B cell (primary cell): Measurements from ENCODE around the gene XPNPEP1. TPM values are rescaled to one million over a fixed set of nuclear protein-coding genes. Genes with fewer than 3 reads are reported as not detected.

Source experiments
- ATAC-seq: fragments of 200-7000 bp; cut with Tn5 transposase; one replicate; pipeline ENCODE4 v1.10.0; 2021; ENCODE audit warnings: low read depth, mild to moderate bottlenecking, moderate number of reproducible peaks, moderate library complexity
- CTCF ChIA-PET: fragments of 350-600 bp; sonication (Branson Sonifier 250); formaldehyde crosslinking; loops from one replicate; lab custom pipeline; 2021; ENCODE audit warnings: antibody characterized with exemption, inconsistent platforms; lab: Charles Lee
- POLR2A ChIA-PET: fragments of 350-600 bp; sonication (Branson Sonifier 250); formaldehyde crosslinking; loops from one replicate; lab custom pipeline; 2021; ENCODE audit warnings: antibody characterized with exemption; lab: Charles Lee
- DNase-seq: peaks from one replicate; pipeline ENCODE4 v3.0.0; 2013
- H2AFZ ChIP-seq: 2 replicates; pipeline ENCODE4 v1.6.1; 2012; ENCODE audit warnings: mild to moderate bottlenecking, low read depth, low read length; ENCODE audit not compliant: insufficient read depth, poor library complexity, severe bottlenecking
- H3K27ac ChIP-seq, 2 donors: 1 replicate in 1 of 2; 2 replicates in 1 of 2; pipeline ENCODE4 v1.5.1; 2012 to 2013; ENCODE audit warnings: low read length in 2 of 2, mild to moderate bottlenecking in 2 of 2, moderate library complexity in 1 of 2
- H3K27me3 ChIP-seq, 4 experiments: fragments of 200-600 bp in 1 of 4; sonication (generic) in 1 of 4; replicated peaks in 1 of 4; 1 replicate in 2 of 4; 2 replicates in 2 of 4; pipeline versions ENCODE4 v1.6.1 to v1.7.0; 2013 to 2016; ENCODE audit warnings: low read length in 3 of 4, mild to moderate bottlenecking in 2 of 4, mixed read lengths in 1 of 4, moderate library complexity in 1 of 4; ENCODE audit not compliant: insufficient read depth in 4 of 4, control insufficient read depth in 3 of 4; ENCODE audit errors: control extremely low read depth in 1 of 4
- H3K36me3 ChIP-seq, 2 experiments: replicated peaks in 1 of 2; 1 replicate in 1 of 2; 2 replicates in 1 of 2; pipeline versions ENCODE4 v1.6.1 to v1.7.1; 2013; ENCODE audit warnings: low read length in 1 of 2; ENCODE audit not compliant: insufficient read depth in 2 of 2, control insufficient read depth in 1 of 2; ENCODE audit errors: control extremely low read depth in 1 of 2, extremely low read depth in 1 of 2
- H3K4me1 ChIP-seq, 2 donors: fragments of 200-600 bp in 1 of 2; sonication (generic) in 1 of 2; 1 replicate in 1 of 2; 2 replicates in 1 of 2; pipeline versions ENCODE4 v1.5.1 to v1.6.1; 2013 to 2017; ENCODE audit warnings: low read length in 2 of 2; ENCODE audit not compliant: control insufficient read depth in 2 of 2, insufficient read depth in 2 of 2
- H3K4me2 ChIP-seq: replicated peaks from 2 replicates; pipeline ENCODE3; 2012; ENCODE audit warnings: mild to moderate bottlenecking, low read depth, low read length; ENCODE audit not compliant: poor library complexity, severe bottlenecking
- H3K4me3 ChIP-seq, 5 experiments: fragments of 200-600 bp in 1 of 5; sonication (generic) in 1 of 5; 1 replicate in 3 of 5; 2 replicates in 2 of 5; pipeline versions ENCODE4 v1.5.1 to v1.7.0; 2011 to 2016; ENCODE audit warnings: low read length in 4 of 5, mild to moderate bottlenecking in 4 of 5, low read depth in 2 of 5, control low read depth in 1 of 5, moderate library complexity in 1 of 5; ENCODE audit not compliant: insufficient read depth in 1 of 5; ENCODE audit errors: control extremely low read depth in 1 of 5, extremely low read depth in 1 of 5
- H3K79me2 ChIP-seq: fragments of 200-600 bp; sonication (generic); one replicate; pipeline ENCODE4 v1.6.0; 2016; ENCODE audit warnings: low read length; ENCODE audit not compliant: control insufficient read depth, insufficient read depth
- H3K9ac ChIP-seq: fragments of 200-600 bp; sonication (generic); 2 replicates; pipeline ENCODE4 v1.6.1; 2017; ENCODE audit warnings: mild to moderate bottlenecking, low read length, moderate library complexity
- H3K9me3 ChIP-seq, 3 donors: one replicate each; pipeline versions ENCODE4 v1.6.1 to v1.7.1; 2013; ENCODE audit warnings: low read length in 2 of 3; ENCODE audit not compliant: control insufficient read depth in 2 of 3, insufficient read depth in 1 of 3; ENCODE audit errors: control extremely low read depth in 1 of 3
- H4K20me1 ChIP-seq: 2 replicates; pipeline ENCODE4 v1.6.0; 2012; ENCODE audit warnings: mild to moderate bottlenecking, low read length; ENCODE audit not compliant: insufficient read depth, control insufficient read depth, poor library complexity, severe bottlenecking
- H3K27ac Mint-ChIP-seq: one replicate; pipeline ENCODE4 v1.8.0; 2021; ENCODE audit warnings: mixed read lengths
- H3K27me3 Mint-ChIP-seq: one replicate; pipeline ENCODE4 v1.8.0; 2021; ENCODE audit warnings: mixed read lengths
- H3K4me1 Mint-ChIP-seq: one replicate; pipeline ENCODE4 v1.8.0; 2021; ENCODE audit warnings: mixed read lengths
- H3K4me3 Mint-ChIP-seq: one replicate; pipeline ENCODE4 v1.8.0; 2021; ENCODE audit warnings: mixed read lengths
- H3K9me3 Mint-ChIP-seq: one replicate; pipeline ENCODE4 v1.8.0; 2022; ENCODE audit warnings: mixed read lengths; ENCODE audit not compliant: insufficient read depth
- EZH2 ChIP-seq: IDR thresholded peaks from 2 replicates; pipeline ENCODE4 v1.6.1; 2012; ENCODE audit warnings: borderline replicate concordance, low read depth, mild to moderate bottlenecking, moderate library complexity, low read length; ENCODE audit not compliant: insufficient read depth, poor library complexity, severe bottlenecking
- WGBS: methylation state at CpG from one replicate; pipeline ENCODE4 v1.1.5; 2013; ENCODE audit warnings: missing lambda C conversion rate; ENCODE audit not compliant: insufficient coverage; 5-methylcytosine and 5-hydroxymethylcytosine counted together
- intact Hi-C: fragments of 100-400 bp; cut with micrococcal nuclease; formaldehyde crosslinking; loops from one replicate; pipeline ENCODE4 v1.10.0; 2022
- polyA plus RNA-seq: library from polyadenylated mRNA; depleted of rRNA; stranded (reverse); fragments of >200 nt; gene quantifications from 2 replicates; pipeline ENCODE4 v1.2.3, GENCODE V29; 2012
- total RNA-seq, 2 donors: library from RNA; stranded (reverse); fragments of 120-200 nt in 1 of 2; gene quantifications; 1 replicate in 1 of 2; 2 replicates in 1 of 2; pipeline versions ENCODE4 v1.2.3 to v1.2.4, GENCODE V29; 2013 to 2022
- TF ChIP-seq, protein P1 (sequence below): fragments of 200-600 bp; IDR thresholded peaks from one replicate; pipeline ENCODE4 v1.8.0; 2022; ENCODE audit warnings: antibody characterized with exemption, mild to moderate bottlenecking

Gene XPNPEP1
- total and polyA plus RNA-seq, 2 donors (not counting 1 experiment from before 2014, with no cell fraction given): 60.6 to 70.8 TPM

DNA sequence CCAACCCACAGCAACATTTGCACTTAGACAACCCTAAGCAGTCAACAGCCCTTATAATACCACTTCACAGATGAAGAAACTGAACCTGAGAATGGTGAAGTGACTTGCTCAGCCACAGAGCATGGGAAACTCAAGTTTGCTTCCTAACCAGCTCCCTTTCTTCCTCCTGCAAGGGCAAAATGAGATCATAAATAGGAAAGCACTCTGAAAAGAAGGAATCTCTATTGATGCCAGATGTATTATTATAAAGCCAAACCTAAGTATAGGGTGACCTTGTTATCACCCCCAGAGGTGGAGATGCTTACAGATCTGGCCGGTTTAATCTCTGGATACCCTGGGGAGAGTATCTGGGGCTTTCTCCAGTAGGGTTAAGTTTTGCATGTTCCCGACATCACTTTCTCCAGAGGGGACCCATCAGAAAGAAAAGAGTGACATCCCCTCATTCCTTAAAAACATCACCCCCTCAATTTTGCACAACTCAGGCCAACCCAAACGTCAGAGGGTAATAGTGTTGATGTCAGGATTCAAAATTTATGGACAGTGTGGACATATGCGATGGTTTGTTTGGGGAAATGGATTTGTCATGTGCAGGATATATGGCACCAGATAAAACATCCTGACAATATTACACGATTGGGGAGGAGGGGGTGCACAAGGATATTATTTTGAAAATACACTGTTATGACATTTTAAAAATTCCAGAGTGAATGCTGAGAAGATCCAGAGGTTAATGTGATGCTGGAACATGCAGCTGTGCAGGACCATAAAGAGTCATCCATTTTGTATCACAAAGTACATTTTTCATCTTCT is 24.0 kb upstream of the XPNPEP1 start:
- Histone ChIP-seq H3K36me3 (no peaks in the 10 kb centered on the region), H3K79me2 (no peaks in the 10 kb centered on the region), H2AFZ (no peak overlapping the region), H3K27ac (no peak overlapping the region), H4K20me1 (no peaks in the 10 kb centered on the region), H3K9ac (no peak overlapping the region), H3K27me3 (no peaks in the 10 kb centered on the region), H3K9me3 (peaks cover 0 to 1% (median 0%) of the 10 kb centered on the region in 3 donors), H3K4me3 (no peak overlapping the region), H3K4me2 (no peak overlapping the region), H3K4me1 (no peaks in the 10 kb centered on the region)
- Mint-ChIP-seq H3K27ac (no peak overlapping the region), H3K4me3 (no peak overlapping the region), H3K4me1 (no peaks in the 10 kb centered on the region), H3K27me3 (peaks cover 7% of the 10 kb centered on the region), H3K9me3 (no peaks in the 10 kb centered on the region)
- TF ChIP-seq EZH2: no peak
- TF ChIP-seq, protein P1, sequence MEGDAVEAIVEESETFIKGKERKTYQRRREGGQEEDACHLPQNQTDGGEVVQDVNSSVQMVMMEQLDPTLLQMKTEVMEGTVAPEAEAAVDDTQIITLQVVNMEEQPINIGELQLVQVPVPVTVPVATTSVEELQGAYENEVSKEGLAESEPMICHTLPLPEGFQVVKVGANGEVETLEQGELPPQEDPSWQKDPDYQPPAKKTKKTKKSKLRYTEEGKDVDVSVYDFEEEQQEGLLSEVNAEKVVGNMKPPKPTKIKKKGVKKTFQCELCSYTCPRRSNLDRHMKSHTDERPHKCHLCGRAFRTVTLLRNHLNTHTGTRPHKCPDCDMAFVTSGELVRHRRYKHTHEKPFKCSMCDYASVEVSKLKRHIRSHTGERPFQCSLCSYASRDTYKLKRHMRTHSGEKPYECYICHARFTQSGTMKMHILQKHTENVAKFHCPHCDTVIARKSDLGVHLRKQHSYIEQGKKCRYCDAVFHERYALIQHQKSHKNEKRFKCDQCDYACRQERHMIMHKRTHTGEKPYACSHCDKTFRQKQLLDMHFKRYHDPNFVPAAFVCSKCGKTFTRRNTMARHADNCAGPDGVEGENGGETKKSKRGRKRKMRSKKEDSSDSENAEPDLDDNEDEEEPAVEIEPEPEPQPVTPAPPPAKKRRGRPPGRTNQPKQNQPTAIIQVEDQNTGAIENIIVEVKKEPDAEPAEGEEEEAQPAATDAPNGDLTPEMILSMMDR: no peak
- ATAC-seq: no peak
- no CpG with 5 or more reads among the region's 5 CpGs for WGBS
- POLR2A ChIA-PET: no interaction called here
- intact Hi-C loops: no loop called here
- CTCF ChIA-PET: interaction anchor here (1.1 to 1.2 kb wide), 2 partner anchors 11 to 21 kb away, joined by 3 to 4 read pairs; no protein-coding TSS in a partner anchor
- DNase-seq: no peak

DNA sequence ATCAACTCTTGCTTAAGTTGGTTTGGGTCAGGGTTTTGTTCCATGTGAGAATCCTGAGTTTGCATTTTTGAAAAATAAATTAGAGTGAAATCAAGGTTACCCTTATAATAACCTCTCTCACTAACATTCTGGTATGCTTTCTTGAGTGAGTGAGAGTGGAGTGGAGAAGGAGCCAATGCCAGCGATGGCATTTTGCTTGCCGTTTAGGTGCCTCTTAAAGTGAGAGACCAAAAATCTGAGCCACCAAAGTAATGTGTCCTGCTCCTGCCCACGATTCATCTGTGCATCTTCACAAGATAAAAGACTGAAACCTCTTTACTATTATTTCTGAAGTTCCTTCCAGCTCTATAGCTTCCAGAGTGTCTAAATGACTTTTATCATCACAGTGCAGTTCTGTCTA is 23.4 kb upstream of the XPNPEP1 start:
- Mint-ChIP-seq H3K9me3 (no peaks in the 10 kb centered on the region), H3K4me3 (no peak overlapping the region), H3K4me1 (no peaks in the 10 kb centered on the region), H3K27me3 (peaks cover 7% of the 10 kb centered on the region), H3K27ac (no peak overlapping the region)
- H3K4me3 ChIP-seq: no peak overlapping the region
- no peak overlapping the region for H2AFZ ChIP-seq
- H3K4me2 ChIP-seq: no peak overlapping the region
- no peaks in the 10 kb centered on the region for H3K79me2 ChIP-seq
- WGBS: 100% methylated on average over 1 of the region's 3 CpGs
- ATAC-seq (no peak), DNase-seq (no peak)
- H3K36me3 ChIP-seq: no peaks in the 10 kb centered on the region
- H4K20me1 ChIP-seq: no peaks in the 10 kb centered on the region
- intact Hi-C loops: no loop called here
- POLR2A ChIA-PET: no interaction called here
- H3K4me1 ChIP-seq: no peaks in the 10 kb centered on the region
- H3K27me3 ChIP-seq: no peaks in the 10 kb centered on the region
- no peaks in the 10 kb centered on the region for H3K9me3 ChIP-seq
- TF ChIP-seq, protein P1: no peak
- no peak for TF ChIP-seq EZH2
- no peak overlapping the region for H3K27ac ChIP-seq
- no peak overlapping the region for H3K9ac ChIP-seq
- CTCF ChIA-PET: no interaction called here
